NCI-H1092 (cell line): ENCODE data around the gene LRRC31.

Experiments
- DNase-seq: peaks from one replicate; lab custom pipeline; 2025; lab: John Stamatoyannopoulos, UW

The LRRC31 gene

DNA sequence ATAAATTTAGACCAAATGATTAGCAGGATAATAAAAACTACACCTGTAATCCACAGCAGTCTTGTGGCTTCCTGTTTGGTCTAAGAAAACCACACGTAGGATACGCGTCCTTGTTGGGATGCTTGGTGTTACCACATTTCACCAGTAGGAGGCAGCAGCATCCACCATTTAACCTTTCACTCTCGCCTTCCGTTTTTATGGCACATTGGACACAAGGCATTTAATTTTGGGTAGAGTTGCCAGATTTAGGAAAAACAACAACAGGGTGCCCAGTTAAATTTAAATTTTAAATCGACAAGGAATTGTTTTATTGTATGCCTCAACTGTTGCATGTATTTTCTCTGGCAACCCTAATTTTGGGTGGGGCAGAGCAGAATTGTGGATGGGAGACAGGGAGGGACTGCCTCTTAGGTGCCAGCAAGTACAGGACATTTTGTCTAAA is 6.3 kb downstream of the LRRC31 start:
- peak; percentile 59 for DNase-seq

DNA sequence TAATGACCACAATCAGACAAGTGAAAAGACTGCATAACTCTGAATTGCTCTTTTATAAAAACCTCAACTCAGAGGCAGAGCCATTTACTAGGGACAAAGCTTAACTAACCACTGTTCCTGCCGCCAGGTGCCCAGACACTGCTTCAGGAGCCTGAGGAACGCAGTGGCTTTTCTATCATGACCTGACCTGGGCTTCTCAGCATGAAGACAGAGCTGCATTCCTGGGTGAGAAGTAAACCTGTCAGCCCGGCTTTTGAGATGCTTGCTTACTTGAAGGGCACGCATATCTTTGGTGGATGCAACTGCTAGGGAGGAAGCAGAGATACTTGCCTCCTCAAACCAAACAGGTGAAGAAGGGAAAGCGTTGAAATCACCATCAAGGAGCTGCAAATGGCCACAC is 7.9 kb downstream of the LRRC31 start:
- DNase-seq, result no peak

DNA sequence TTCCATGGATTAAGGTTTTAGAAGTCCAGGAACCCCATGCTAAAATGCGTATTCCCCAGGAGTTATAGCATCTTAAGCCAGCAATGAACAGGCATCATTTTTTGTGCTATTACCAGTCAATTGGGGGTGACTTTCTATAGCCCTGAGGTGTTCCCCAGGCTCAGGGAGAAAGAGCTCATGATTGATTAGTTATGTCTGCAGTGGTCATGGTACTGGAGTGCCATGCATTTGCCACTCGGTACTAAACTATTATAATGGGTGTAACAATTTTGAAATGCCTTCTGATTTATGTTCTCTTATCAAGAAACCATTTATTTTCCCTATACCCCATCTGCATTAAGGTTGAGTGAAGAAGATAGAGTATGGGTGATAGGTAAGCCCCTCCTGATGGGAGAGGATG is 11.9 kb downstream of the LRRC31 start:
- no peak for DNase-seq

DNA sequence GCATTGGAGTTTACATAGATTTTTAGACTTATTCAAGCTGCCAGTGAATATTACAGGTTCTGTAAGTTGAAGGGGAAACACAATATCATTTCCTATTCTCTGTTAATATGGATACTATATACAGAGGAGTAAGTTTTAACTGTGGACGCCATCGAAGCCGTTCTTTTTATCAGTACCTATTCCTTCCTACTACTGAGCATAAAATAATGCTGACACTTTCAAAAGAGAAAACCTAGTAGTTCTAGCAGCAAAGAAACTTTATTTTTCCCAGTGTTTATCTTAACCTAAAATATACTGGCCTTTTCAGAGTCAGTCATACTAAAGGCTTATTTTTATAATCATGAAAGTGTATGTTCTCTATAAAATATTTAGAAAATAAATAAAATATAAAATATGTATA is 14.2 kb downstream of the LRRC31 start:
- no peak for DNase-seq

DNA sequence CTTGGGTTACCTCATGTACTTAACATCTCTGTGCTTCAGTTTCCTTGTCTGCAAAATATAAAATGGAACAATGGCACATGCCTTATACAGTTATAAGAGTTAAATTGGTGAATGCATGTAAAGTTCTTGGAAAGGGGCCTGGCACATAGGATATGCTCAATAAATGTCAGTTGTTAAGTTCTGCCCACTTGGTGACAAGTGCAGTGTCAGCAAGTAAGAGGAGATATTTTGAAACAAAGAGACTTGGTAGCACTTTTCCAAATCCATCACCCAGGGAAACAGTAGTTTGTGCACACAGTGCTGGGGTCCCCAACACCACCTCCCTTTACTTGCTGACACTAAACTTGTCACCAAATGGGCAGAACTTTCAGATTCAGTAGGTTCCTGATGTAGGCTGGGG is 19.1 kb downstream of the LRRC31 start:
- DNase-seq, result no peak

DNA sequence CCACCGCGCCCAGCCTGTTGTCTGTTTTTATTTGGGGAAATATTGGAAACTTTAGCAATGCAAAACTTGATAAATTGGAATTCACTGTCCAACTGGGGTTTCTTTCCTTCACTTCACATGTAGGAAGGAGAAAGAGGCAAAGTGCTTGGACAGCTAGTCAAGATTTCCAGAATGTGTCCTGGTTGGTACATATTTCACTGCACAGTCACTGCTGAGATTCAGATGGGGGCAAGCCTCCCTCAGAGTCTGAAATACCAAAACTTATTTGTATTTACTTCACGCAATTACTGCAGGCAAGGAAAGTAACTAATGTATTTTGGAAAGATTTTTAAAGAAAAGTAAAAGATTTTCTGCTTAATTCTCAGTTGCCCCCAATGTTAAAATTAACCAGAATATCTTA is 21.0 kb downstream of the LRRC31 start:
- no peak for DNase-seq

DNA sequence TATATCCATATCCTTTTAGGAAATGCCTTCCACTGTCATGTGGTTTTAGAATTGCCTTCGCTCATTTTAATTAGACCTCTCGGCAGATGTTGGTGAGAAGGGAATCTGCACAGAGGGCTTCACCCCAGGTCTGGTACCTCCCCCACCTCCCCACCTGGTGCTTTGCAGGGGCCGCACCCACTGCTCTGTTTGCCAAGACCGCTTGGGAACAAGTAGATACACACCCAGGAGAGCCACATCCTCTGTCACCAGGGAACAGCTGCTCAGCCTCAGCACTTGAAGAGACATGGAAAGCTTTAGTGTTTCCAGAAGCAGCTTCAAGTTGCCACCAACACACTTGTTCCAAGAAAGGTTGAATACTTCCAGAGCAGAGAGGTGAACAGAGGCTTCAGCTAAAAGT is 21.8 kb downstream of the LRRC31 start:
- peak; percentile 35 for DNase-seq

DNA sequence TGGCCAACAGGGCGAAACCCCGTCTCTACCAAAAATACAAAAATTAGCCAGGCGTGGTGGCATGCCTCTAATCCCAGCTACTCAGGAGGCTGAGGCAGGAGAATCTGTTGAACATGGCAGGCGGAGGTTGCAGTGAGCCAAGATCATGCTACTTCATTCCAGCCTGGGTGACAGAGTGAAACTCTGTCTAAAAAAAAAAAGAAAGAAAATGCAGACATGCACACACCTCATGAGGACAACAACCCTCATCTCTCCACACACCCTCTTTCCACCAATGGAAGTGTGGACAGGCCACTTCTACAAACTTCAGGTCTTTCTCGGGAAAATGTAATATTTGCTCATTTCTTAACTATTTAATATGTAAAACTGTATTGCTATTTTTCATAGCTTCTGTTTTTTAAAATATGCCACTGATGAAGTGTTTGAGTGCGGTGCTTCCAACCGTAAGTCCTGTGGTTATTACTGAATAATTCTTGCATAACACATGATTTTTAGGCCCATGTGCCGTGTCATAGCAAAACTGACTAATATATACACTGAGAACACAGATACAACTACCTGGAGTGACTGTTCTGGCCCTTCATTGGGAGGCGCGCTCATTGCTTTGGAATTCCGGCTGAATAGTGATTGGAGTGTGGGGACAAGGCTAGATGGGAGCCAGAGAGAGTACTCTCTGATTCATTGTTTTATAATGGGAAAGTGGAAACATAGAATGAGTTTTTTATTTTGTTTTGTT is 23.1 kb downstream of the LRRC31 start:
- no peak for DNase-seq

DNA sequence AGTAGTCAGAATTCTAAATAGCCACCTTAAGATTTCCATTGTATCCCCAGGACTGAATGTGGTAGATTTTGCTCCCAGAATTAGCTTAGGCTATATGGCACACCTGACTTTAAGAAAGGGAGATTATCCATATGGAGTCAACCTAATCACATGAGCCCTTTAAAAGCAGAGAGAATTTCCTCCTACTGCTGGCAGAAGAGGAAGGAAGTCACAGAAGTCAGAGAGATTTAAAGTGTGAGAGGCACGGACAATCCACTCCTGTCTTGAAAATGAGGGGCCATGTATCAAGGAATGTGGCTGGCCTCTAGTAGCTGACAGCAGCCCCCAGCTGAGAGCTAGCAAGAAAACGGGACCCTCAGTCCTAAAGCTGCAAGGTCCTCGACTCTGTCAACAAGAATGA is 26.8 kb downstream of the LRRC31 start:
- DNase-seq, result no peak

DNA sequence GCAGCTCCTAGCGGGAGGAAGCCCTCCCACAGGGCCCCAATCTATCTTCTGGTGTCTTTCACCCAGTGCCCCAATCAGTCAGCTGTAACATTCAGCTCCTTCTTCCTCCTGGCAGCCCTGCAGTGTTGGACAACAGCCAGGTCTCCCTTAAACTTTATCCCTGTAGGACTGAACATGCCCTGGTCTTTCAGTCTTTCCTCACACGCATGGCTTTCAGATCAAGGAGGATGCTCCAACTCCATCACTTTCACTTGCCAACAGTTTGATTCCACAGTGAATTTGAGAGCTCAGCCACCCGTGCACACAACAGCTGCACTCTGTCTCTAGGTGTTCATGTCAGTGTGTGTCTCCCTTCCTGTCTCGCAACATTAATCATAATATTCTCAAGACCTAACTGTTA is 28.6 kb downstream of the LRRC31 start:
- DNase-seq, result no peak

DNA sequence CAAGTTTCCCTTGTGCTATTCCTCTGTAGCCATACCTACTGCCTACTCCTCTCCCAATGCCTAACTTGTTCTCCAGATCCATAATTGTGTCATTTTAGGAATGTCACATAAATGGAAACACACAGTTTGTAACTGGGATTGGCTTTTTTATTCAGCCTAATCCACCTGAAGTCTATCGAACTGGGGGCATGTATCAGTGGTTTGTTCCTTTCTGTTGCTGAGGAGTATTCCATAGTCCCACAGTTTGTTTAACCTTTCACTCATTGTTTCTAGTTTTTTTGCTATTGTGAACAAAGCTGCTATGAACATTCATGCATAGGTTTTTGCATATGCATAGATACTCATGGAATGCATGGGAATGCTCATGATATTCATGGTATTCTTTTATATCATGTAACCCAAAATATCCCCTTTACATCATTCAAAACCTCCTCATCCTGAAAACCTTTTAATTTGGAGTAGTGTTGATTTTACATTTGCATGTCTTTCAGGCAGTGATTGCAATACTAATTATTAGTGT is 31.2 kb downstream of the LRRC31 start:
- DNase-seq, result no peak

DNA sequence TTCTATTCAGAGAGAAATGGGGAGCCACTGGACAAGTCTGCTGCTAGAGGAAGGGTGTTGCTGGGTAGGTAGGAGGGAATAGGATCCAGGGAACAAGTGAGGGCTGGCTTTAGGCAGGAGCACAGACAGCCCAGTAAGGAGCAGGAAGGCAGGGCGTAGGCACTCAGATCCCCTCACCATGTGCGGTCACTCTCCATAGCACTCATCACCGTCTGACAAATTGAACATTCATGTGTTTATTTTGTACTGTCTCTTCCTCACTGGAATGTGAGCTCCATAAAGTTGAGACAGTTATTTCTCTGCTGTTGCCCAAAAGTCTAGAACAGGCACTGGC is 32.8 kb downstream of the LRRC31 start:
- DNase-seq, result no peak

DNA sequence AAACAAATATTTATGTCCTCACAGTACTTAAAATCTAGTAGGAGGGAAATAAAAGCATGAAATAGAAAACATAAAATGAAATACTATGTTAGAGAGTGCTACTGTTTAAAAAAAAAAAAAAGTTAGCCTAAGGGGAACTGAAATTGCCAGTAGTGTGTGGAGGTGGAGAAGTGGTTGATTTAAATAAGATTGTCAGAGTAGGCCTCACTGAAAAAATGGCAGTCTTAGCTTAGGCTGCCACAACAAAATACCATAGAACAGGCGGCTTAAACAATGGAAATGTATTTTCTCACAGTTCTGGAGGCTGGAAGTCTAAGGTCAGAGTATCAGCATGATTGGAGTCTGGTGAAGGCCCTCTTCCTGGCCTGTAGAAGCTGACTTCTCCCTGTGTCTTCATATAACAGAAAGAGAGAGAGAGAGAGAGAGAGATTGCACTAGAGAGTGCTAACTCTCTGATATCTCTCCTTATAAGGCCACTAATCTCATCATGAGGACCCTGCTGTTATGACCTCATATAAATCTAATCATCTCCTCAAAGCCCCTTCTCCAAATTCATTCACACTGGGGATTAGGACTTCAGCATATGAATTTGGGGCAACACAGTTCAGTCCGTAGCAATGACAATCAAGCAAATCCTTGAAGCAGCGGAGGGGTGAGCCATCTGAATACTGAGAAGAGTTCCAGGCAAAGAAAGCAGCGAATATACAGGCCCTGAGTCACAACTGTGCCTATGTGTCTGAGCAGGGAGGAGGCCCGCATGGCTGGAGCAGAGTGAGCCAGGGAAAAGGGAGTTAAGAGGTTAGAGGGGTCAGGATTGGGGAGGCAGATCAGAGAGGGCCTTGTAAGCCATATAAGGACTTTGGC is 33.4 kb downstream of the LRRC31 start:
- DNase-seq, result no peak

DNA sequence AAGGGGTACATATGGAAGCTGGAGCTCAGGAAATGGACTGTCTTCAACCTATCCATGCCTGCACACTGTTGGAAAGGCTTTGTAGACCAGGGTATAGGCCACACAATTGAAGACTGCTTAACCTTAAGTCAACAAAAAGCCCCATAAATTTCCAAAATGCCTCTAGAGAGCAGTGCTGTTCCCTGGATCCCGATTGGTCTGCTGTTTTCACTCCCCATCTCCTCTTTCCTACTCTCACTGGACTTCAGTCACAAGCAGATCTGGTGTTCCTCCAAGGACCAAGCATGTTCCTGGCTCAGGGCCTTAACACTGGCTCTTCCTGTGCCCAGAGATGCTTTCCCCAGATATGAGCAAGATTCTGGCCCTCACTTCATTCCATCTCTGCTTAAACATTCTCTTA is 34.2 kb downstream of the LRRC31 start:
- DNase-seq, result no peak

DNA sequence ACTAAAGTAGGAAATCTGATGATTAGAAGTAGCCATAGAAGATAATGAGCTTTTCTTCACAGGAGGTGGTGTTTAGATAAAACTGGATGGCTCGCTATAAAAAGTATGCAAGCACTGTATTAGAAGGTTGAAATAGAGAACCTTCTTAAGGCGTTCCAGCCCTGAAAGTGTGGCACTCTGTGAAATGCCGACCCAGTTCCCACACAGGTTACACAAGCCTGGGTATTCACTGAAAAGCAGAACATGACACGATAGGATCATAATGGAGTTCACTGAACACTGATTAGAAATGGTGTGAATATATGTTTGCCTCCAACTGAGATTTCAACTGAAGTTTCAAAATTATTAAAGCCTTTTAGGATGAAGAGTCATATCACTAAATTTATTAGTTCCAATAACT is 42.0 kb downstream of the LRRC31 start:
- DNase-seq, result no peak

DNA sequence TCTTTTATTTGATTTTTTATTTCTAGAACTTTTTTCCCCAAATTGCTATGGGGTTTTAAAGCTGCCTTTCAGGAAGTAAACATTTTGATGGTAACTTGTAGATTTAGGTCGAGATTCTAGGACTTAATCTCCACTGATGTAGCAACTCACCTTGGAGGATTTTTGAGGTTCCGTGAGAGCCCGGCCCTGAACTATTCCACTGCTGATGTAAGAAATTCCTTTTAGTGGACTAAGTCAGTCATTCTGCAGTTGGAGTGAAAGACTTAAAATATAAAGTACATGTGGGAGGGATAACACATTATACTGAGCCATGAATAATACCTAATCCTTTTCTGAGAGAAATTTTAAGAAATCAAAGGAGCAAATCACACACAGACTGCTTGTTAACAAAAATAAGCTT is 44.4 kb downstream of the LRRC31 start:
- no peak for DNase-seq

DNA sequence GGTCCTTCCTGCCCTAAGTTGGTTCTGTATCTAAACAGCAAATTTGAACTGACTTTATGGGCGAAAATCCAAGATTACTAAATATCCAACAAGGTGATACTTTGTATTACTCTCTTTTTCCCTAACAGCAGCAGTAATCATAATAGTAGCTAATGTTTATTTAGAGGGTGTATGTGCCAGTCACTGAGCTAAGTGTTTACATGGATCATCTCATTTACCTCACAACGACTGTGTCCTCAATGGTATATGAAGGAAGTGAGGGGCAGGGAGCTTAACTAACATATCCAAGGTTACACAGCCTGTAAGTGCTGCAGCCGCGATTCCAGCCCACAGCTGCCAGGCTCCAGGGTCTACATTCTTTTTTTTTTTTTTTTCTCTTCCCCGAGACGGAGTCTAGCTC is 46.8 kb downstream of the LRRC31 start:
- DNase-seq, result peak; percentile 14

DNA sequence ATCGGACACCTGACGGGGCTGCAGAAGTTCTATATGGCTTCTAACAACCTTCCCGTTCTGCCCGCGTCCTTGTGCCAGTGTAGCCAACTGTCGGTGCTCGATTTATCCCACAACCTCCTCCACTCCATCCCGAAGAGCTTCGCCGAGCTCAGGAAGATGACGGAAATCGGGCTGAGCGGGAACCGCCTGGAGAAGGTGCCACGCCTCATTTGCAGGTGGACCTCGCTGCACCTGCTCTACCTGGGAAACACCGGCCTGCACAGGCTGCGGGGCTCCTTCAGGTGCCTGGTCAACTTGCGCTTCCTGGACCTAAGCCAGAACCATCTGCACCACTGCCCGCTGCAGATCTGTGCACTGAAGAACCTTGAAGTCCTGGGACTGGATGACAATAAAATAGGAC is 47.2 kb downstream of the LRRC31 start:
- no peak for DNase-seq

DNA sequence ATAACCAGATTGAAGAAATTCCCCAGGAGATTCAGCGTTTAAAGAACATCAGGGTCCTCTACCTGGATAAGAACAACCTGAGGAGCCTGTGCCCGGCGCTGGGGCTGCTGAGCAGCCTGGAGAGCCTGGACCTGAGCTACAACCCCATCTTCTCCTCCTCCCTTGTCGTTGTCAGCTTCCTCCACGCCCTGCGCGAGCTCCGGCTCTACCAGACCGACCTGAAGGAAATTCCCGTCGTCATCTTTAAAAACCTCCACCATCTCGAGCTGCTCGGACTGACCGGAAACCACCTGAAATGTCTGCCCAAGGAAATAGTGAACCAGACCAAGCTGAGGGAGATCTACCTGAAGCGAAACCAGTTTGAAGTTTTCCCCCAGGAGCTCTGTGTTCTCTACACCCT is 47.6 kb downstream of the LRRC31 start:
- DNase-seq, result no peak

DNA sequence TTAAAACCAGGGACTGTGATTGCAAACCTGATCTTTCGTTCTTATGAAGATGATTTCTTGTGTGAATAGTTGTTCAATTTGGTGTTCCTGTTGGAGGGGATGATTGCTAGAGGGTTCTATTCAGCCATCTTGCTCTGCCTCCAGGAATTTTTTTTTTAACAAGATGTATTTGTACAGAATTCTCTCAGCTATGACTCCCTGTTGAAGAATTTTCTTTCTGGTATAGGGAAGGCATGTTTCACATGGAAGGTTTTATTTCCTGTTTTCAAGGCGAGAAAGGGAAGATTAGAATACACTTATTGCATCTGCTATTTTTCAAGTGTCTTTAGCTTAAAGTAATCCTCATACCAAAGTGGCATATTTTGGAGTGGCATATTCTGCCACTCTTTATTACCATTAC is 51.4 kb downstream of the LRRC31 start:
- DNase-seq, result no peak

DNA sequence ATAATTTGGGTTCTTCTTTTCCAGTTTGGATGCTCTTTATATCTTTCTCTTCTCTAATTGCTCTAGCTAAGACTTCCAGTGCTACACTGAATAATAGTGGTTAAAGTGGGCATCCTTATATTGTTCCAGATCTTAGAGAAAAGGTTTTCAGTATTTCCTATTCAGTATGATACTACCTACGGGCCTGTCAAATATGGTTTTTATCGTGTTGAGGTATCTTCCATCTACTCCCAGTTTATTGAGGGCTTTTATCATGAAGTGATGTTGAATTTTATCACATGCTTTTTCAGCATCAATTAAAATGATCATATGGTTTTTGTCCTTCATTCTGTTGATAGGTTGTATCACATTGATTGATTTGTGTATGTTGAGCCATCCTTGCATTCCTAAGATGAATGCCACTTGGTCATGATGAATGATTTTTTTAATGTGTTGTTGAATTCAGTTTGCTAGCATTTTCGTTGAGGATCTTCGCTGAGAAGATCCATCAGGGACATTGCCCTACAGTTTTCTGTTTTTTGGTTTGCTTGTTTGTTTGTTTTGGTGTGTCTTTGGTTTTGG is 54.1 kb downstream of the LRRC31 start:
- DNase-seq, result no peak

DNA sequence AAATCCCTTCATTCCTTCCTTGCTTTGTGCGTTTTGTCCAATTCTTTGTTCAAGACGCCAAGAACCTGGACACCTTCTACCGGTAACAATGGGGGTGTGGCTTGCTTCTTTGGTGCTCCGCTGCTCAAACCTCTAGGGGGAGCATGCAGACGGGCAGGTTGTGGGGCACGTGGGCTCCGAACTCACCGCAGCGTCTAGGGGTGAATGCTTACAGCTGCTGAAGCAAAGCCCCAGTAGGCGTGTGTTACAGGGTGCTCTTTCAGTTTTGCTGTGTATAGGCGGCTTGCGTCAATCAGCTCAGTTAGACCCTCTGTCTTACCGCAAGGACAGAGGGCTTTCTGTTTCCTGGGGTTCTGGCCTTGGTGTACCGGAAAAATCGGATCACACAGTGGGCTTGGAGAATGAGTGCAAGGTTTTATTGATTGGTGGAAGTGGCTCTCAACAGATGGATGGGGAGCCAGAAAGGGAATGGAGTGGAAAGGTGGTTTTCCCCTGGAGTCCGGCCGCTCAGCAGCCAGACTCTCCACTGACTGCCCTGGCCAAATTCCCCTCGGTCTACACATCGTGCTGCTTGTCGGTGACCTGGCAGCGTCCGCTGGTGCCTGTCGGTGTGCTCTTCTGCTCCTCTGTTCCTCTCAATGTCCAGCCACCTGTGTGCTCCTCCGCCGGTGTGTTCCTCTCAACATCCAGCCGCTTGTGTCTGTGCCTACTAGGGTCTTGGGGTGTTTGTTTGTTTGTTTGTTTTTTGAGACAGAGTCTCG is 55.8 kb downstream of the LRRC31 start:
- peak; percentile 26 for DNase-seq
